ENCODE measurements around the gene MSL3B.
"Not testable (repeated sequence)": the region's sequence is repeated elsewhere in the genome, so short reads cannot be mapped to it uniquely, and the experiment has no call there.

Gene MSL3B

DNA sequence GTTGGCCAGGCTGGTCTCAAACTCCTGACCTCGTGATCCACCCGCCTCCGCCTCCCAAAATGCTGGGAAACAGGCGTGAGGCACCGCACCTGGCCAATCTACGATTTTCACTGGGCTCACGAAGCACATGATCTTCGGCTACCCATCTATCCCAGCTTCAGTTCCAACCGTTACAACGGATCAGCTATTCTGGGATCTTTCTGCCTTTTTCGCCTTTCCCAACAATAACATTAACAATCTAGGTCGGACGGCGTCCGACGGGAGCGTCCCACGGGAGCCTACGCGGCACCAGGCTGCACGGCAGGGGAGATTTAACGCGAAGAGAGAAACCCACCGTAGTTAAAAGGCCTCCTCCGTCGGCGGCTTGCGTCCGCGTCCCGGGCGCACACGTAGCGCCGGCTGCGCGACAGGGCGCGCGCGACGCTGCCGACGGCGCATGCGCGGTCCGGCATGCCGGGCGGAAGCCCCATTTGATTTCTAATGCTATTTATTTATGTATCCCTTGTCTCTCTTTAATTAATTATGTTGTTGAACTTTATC, at the start of gene MSL3B:
Gene MSL3B, minus strand, starts transcription at position 394 of the 540 bp plus-strand sequence.
- peak; percentile 69 for DNase-seq

DNA sequence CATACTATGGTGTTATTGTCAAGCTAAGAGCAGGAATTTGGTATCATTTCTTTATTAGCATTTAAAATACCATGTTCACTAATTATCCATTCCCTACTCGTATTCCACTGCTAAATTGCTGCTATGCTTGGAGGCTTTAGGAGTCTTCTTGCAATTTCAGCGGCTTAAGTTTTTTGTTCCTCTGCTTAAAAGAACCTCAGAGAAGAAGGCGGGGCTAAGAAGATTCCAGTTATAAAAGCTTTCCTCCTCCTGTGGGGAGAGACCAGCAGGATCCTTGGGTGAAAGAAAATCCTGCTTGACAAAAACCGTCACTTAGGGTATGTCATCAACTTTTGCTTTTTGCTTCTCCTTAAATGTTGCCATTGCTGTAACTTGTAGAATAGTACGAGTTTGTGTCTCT, 48.9 kb upstream of the MSL3B start, which contains the start of gene TRPM8:
Gene TRPM8, plus strand, starts transcription at position 258 of the 400 bp plus-strand sequence. CDS start 9,165 bp downstream, outside the sequence.
- DNase-seq = no peak

DNA sequence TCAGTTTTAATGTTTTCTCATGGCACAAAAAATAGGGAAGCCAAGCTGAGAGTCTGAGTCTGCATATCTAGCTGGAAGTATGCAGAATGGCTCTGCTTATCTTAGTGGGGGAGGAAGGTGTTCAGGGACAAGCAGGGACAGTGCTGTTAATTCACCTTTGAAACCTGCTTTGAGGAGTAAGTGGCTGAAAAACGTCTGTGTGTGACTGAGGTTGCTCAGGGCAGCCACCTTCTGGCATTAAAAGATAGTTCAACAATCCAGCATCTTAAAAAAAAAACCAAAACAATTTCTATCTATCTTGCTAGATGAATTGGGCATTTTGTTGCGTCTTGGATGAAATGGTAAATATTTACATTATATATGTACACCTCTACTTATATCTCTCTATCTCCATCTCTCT, 46.9 kb upstream of the MSL3B start:
- DNase-seq = no peak

DNA sequence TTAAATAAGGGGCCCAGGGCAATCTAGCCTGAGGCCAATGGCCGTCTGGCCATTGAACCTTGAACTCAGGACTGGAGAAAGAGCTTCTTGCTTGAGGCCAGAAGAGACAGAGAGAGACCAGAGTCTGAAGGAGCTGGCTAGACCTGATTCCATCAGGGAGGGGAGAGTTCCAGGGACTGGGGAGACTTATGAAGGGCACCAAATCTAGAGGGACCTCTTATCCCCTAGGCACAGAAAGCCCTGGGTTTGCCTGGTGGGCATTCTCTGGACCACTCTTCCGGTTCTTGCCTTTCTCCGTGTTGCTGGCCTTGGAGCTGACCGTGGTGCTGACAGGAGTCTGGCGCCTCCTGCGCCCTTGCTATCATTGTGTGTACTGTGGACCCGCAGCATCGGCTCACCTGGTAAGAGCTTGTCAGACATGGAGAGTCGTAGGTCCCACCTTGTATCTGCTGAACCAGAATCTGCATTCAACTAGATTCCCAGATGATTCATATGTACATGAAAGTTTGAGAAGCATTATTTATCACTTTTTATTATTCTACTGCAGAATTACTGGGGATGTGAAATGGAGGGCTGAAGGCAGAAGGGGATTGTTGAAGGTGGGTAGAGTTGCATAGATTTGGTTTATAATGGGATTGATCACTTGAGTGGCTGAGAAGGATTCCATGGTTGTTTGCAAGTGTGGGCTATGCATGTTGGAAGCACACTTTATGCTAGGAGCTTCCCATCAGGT, 44.7 kb upstream of the MSL3B start:
- DNase-seq = no peak

DNA sequence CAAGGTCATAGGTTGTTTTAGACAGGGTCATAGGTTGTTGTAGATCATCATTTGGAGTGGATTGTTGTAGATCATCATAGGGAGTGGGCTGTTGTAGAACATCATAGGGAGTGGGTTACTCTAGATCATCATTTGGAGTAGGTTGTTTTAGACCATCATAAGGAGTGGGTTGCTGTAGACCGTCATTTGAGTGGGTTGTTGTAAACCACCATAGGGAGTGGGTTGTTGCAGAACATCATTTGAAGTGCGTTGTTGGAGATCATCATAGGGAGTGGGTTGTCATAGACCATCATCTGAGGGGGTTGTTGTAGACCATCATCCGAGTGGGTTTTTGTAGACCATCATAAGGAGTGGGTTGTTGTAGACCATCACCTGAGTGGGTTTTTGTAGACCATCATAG, 39.4 kb upstream of the MSL3B start:
- no peak for DNase-seq

DNA sequence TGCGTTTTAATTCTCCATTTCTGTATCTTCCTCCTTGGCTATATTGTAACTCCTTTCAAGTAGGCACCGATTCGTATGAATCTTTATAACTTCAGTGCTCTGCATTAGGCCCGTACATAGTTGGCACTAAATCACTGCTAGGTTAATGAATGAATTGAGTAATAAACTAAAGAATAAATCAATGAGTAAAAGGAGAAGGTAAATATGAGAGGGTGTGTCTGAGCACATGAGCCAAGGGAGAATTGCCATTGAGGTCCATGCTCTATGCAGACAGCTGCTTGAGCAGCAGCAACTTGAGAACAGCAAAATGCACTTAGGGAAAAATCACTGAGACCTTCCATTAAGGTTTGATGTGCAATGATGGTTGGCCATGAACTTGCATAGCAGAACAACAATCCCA, 37.8 kb upstream of the MSL3B start:
- DNase-seq = no peak

DNA sequence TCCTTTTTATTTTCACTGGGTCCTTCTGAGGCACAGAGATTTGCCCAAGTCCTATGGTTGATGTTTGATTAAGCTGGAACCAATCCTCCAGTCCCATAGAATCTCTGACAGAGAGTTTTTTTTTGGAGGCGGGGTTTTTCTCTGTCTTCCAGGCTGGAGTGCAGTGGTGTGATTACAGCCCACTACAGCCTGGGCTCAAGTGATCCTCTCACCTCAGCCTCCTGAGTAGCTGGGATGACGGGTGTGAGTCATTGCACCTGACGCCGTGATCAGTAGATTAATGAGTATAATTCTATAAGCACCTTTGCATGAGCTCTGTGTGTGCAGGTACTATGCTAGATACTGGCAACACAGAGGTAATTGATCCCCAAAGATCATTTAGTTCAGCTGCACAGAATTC, 33.7 kb upstream of the MSL3B start:
- DNase-seq = no peak

DNA sequence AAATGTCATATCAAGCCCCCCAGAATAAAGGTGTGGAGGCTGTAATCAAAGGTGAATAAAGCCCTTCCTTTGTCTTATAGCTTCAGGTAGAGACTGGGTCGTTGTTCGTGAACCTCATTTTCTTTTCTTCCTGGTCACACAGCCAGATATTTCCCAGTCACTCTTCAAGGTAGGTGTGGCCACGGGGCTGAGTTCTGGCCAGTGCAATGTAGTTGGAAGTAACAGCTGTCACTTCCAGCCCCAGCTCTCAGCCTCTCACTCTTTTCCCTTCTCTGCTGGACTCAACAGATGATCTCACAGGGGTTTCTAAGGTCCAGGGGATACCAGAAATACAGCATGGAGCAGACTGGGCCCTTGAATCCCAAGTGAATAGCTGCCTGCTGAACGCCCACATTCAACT, 33.2 kb upstream of the MSL3B start:
- DNase-seq = no peak

DNA sequence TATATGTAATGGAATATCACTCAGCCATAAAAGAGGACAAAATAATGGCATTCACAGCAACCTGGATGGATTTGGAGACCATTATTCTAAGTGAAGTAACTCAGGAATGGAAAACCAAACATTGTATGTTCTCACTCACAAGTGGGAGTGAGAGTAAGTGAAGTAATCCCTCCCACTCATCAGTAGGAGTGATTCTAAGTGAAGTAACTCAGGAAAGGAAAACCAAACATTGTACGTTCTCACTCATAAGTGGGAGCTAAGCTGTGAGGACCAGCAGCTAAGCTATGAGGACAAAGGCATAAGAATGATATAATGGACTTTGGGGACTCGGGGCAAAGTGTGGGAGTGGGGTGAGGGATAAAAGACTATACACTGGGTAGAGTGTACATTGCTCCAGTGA, 28.1 kb upstream of the MSL3B start:
- DNase-seq = not testable (repeated sequence)

DNA sequence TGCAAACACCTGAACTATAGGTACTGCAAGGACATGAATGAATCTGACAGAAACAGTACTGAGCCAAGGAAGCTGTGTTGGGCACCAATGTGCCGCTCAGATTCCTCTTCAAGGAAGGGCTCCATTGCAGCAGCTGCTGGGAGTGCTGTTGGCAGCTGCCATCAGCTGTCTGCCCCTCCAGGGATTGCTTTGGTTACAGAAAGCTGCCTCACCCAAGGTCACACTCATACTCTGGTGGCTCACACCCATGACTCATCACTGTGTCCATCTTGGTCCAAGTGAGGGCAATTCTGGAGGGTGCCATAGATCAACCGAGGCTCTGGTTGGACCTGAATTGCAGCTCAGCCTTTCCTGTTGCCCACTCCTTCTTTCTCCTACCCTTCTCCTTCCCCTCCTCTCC, 24.6 kb upstream of the MSL3B start:
- no peak for DNase-seq

DNA sequence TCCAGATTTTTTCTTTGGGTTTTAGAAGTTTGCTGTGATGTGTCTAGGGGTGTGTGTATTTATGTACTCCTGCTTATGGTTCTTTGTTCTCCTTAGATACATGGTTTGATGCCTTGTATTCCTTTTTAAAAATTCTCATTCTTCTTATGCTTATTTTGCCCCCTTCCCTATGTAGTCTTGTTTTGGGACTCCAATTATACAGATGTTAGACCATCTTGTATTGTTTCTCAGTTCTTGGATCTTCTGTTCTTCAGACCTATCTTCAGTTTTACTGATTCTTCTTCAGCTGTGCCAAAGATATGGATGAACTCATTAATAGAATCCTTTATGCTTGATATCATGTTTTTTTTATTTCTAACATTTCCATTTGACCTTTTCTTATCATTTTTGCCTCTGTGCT, 14.2 kb upstream of the MSL3B start:
- DNase-seq = no peak

DNA sequence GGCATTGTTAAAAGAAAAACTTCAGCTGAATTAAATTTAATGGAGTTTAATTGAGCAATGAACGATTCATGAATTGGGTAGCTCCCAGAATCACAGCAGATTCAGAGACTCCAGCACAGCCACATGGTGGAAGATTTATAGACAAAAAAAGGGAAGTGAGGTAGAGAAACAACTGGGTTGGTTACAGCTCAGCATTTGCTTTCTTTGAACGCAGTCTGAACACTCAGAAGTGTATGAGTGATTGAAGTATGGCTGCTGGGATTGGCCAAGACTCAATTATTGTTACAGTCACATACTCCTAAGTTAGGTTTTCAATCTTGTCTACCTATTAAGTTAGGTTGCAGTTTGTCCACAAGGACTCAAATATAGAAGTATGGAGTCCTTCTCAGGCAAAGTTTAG, 3.9 kb upstream of the MSL3B start:
- DNase-seq = not testable (repeated sequence)

DNA sequence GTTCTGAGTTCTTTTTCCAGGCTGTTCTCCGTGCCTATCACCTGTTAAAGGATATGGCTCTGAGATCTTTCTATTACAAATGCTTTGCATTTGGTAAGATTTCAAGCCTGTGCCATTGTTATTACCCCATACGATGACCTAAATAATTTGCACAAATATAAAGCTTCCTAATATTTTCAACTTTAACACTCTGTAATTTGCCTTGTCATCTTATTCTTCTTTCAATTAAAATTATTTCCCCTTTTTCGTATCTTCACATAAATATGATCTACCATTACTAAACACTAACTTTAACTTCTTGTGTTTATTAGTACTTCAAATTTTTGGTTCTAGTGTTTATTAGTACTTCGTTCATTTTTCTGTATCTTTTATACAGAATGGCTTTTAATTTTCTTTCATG, 3.2 kb upstream of the MSL3B start:
- no peak for DNase-seq

DNA sequence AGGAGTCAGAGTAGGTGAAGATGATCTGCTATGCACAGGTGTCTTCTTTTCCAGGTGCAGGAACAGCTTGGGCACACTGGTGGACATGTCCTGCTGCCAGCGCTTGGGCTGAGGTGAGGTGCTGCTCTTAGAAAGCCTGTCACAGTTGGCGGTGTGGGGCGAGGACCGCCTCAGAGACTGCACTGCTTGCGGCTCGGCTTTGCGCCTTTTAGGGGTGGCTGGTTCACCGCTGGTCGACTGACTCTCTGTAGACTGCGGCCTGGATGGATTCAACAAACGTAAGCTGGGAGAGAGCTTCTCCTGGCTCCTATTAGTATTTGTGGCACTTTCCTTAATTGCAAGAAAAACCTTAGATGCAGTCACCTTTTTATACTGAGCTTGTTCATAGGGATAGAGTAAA, 1.7 kb downstream of the MSL3B start:
- no peak for DNase-seq

DNA sequence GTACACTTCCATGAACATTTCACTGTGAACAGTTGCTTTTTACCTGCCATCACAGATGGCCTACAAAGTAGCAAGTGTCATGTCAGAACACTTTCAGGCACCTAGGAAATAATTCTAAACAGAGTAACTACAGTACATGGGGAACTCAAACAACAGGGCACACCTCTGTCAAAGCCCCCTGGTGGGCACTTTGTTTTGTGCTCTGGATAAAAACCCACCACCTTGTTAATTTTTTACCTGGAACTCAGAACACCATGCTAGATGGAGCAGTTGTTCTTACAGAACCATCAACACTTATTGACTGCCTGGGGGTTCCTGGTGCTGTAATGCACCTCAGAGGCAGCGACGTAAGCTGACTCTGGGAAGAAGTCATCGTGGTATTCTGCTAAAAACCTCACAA, 2.3 kb downstream of the MSL3B start:
- no peak for DNase-seq

DNA sequence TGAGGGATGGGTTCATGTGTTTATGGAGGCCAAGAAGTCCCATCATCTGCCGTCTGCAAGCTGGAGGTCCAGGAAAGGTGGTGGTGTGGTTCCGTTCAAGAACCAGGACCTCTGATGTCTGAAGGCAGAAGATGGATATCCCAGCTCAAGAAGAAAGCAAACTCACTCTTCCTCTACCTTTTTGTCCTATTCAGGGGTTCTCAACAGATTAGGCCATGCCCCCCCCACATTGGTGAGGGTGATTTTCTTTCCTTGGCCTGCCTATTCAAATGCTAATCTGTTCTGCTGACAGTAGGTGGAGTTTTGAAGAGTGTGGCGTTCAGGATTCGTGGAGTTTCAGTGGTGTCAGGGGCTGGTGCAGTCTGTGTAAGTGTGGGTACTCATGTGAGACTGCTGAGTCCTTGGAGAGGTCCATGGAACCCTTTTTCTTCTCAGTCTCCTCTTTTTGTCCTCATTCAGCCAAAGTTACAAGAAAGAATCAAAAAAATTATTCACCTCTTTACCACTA, 5.9 kb downstream of the MSL3B start:
- DNase-seq = no peak

DNA sequence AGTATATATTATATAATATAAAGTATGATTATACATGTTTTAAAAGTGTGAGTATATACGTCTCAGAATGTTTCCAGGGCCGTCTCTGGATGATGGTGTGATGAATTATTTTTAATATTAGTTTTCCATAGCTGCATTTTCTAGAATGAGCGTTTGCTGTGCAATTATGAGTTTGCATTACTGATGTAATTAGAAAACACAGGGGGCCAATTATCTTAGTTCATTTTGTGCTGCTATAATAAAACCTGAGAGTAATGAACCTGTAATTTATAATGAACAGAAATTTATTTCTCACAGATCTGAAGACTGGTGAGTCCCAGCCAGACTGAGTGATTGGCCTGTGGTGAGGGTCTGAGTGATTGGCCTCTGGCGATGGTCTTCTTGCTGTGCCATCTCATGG, 9.9 kb downstream of the MSL3B start:
- DNase-seq = no peak

DNA sequence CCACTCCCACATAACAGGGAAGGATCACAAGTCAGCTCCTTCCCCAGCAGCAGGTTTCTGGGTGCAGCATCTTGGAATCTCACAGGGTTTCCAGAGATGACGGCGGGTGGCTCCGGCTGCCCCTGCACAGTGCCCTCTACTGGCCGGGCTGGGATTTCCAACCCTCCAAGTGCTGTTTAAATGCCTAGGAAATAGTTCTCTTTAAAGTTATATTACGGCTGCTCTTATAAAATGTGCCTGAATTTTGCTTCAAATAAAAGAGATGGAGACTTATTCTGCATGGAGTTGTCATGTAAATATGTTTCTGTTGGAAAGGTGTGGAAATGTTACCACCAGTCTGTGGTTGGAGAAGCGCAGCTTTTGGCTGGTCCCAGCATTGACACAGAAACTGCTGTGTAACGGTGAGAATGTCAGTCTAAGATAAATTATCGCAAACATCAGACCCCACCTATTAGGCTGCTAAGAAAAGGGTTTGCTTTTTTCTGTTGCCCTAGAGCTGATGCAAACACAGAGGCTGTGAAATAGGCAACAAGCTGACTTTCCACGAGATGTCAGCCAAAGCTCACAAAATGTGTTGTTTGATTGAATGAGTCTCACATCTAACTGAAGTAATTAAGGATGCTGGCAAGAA, 10.6 kb downstream of the MSL3B start:
- DNase-seq = peak; percentile 56

DNA sequence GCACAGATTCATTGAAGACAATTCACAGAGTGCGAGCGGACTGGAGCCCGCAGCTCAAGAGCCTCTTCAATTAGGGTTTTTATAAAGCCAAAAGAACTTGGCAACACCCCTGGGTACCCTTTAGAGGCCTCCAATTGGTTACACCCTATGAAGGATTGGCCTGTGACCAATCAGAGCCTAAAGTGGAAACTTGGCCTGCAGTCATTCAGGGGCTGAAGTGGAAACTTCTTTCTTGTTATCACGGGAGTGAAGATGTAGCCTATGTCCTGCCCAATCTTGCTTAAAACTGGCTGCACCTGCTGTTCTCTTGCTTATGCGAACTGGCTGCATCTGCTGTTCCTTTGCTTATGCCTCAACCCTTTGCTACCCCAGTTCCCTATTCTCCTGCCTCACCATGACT, 12.0 kb downstream of the MSL3B start:
- DNase-seq = no peak

DNA sequence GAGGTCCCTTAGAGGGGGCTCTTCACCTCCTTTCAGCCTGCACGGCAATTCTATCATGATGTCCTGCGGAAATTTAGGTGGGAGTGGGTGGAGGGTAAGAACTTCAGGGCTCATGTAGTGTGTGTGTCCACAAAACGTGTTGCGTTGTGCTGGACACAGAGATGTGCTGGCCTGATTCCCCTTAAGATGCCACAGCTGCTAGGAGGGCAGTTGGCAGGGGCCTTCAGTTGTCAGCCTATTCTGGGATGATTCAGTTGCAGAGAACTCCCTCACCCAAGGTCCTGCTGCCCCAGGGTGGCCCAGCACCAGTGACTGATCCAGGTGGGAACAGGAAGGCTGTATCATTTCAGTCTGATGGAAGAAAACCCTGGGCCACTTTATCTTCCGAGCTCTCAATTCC, 12.8 kb downstream of the MSL3B start:
- no peak for DNase-seq

DNA sequence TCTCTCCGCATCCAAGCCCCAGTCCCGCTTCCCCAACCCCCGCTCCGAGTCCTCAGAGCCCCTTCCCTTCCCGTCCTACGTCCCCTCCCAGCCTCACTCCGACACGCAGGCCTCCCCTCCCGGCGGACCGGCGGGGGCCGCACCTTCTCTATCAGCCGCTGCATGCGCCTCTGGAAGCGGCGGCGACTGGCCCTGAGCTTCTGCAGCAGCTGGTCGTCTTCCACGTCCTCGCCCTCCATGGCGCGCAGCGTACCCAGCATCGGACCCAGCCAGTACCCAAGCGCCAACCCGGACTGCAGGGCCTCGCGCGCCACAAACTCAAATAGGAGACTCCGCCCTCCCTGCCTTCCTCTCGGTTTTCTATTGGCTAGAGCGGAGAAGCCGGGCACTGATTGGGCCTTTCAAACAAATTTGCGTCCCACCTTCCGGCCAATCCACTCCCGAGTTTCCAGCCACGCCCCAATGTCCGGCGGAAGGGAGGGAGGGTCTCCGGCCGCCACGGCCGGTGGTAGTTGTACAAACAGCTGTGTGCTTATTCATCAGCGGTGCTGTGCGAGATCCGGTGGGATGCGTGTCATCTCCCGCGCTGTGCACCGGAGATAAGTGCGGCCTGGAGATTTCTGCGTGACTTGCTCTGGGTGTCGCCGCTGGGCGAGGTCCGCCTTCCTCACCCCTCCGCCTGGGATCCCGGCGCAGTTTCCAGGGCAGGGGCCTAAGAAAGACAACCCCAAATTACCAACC, 13.8 kb downstream of the MSL3B start, which contains the start of gene HJURP:
Gene HJURP, minus strand, starts transcription at position 295 of the 741 bp plus-strand sequence. Its CDS starts 35 bp downstream, at position 260.
- peak; percentile 91 for DNase-seq

DNA sequence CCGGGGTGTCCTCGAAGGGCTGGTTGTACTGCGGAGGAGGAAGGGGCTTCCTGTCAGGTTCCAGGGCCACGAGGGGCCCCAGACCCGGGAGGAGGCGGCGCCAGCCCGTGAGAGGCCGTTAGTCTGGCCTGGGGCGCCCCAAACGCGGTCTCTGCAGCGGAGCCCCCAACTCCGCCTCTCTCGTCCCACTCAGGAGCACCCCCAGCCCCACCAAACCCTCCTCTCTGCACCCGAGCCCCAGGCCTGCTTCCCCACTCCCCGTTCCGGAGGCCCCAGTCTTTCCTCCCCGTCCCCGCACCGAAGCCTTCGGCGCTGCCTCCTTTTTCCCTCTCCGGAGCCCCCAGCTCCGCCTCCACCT, 14.3 kb downstream of the MSL3B start:
- no peak for DNase-seq

DNA sequence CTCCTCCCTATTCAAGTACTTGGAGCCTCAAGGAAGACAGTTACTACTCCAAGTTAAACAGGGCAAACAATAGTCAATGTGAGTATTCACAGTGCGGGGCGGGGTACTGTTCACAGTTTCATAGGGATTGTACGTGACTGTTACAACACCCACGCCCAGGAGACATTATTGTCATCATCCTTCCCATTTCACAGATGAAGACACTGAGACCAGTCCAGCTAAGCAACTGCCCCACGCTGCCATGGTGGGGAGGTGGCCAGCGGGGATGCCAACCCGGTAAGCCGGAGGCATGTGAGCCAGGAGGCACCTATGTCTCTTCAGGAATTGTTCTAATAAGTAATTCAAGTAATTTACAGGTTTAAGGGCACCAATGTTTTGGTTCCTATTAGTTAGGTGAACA, 14.8 kb downstream of the MSL3B start:
- no peak for DNase-seq

DNA sequence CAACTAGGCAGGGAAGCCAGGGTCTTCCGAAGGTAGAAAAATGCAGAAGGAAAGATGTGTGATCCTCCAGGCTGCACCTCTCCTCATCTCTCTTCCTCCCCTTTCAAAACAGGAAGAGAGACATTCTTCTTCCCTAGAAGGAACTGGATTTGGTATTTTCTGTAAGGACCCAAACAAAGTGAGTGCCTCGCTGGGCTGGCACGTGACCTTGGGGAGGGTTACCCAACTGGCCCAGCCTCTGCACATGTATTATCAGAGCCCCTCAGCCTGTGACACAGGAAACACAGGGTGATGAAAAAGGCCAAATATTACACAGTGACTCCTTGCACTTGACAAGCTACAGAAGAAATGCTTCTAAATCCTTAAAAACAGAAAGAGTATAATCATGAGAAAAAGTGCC, 16.1 kb downstream of the MSL3B start:
- no peak for DNase-seq

Data from activated CD4-positive, CD25-positive, alpha-beta regulatory T cell treated with anti-CD3 and anti-CD28 coated beads, Interleukin-2, amount 50 U/mL, for 72 hours (primary cell).